Activated naive CD4-positive, alpha-beta T cell treated with anti-CD3 and anti-CD28 coated beads, Interleukin-2, amount 50 U/mL, for 24 hours (primary cell): ENCODE results near the gene ESRRA.
"Not testable (repeated sequence)": the region's sequence is repeated elsewhere in the genome, so short reads cannot be mapped to it uniquely, and the experiment has no call there.

ENCODE experiments used
- H3K27ac Mint-ChIP-seq: one replicate; pipeline ENCODE4 v1.8.0; 2021; ENCODE audit warnings: mild to moderate bottlenecking, mixed read lengths
- H3K27me3 Mint-ChIP-seq: one replicate; pipeline ENCODE4 v1.8.0; 2021; ENCODE audit warnings: mixed read lengths
- H3K36me3 Mint-ChIP-seq: one replicate; pipeline ENCODE4 v1.8.0; 2021; ENCODE audit warnings: mixed read lengths
- H3K4me1 Mint-ChIP-seq: one replicate; pipeline ENCODE4 v1.8.0; 2021; ENCODE audit warnings: mixed read lengths
- H3K4me3 Mint-ChIP-seq: one replicate; pipeline ENCODE4 v1.8.0; 2021; ENCODE audit warnings: mild to moderate bottlenecking, mixed read lengths
- H3K9me3 Mint-ChIP-seq: one replicate; pipeline ENCODE4 v1.8.0; 2021; ENCODE audit warnings: mixed read lengths

Gene ESRRA

GRCh38 chr11:64323984-64324383, 18.7 kb downstream of the ESRRA start:
- H3K4me1 Mint-ChIP-seq = peaks cover 17% of the 10 kb centered on the region
- not testable (repeated sequence) for H3K9me3 Mint-ChIP-seq, H3K27me3 Mint-ChIP-seq, H3K36me3 Mint-ChIP-seq, H3K27ac Mint-ChIP-seq, H3K4me3 Mint-ChIP-seq

- no peaks in the 10 kb centered on the region for H3K27me3 Mint-ChIP-seq
These were observed 19.6 kb downstream of the ESRRA start for GRCh38 chr11:64324692-64325469.

GRCh38 chr11:64327375-64327774, 22.1 kb downstream of the ESRRA start:
- H3K36me3 Mint-ChIP-seq = no peaks in the 10 kb centered on the region
- H3K4me1 Mint-ChIP-seq = peaks cover 7% of the 10 kb centered on the region
- no peak overlapping the region for H3K4me3 Mint-ChIP-seq
- no peak overlapping the region for H3K27ac Mint-ChIP-seq
- H3K27me3 Mint-ChIP-seq = no peaks in the 10 kb centered on the region
- H3K9me3 Mint-ChIP-seq = no peaks in the 10 kb centered on the region

More at GRCh38 chr11:64324692-64325469, 19.6 kb downstream of the ESRRA start:
- Mint-ChIP-seq H3K4me1 (peaks cover 10% of the 10 kb centered on the region), H3K36me3 (no peaks in the 10 kb centered on the region), H3K9me3 (no peaks in the 10 kb centered on the region), H3K4me3 (no peak overlapping the region), H3K27ac (no peak overlapping the region)

DNA sequence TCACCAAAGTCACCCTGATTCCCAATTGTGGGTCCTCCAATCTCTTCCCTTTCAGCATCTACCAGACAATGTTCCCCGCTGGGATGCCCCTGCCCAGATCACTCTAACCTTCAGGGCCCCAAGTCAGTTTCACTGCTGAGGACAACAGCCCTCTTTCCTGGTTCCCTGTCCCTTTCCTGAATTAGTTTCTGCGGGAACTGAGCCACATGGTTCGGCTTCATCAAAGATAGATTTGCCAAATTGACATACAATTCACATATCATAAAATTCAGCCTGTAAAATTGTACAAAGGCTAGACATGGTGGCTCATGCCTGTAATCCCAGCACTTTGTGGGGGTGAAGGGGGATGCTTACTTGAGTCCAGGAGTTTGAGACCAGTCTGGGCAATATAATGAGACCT, 22.7 kb downstream of the ESRRA start:
- H3K27ac Mint-ChIP-seq = no peak overlapping the region
- H3K4me3 Mint-ChIP-seq = no peak overlapping the region
- H3K36me3 Mint-ChIP-seq = no peaks in the 10 kb centered on the region

GRCh38 chr11:64330888-64331287, 25.6 kb downstream of the ESRRA start:
- Mint-ChIP-seq H3K9me3 (no peaks in the 10 kb centered on the region), H3K36me3 (no peaks in the 10 kb centered on the region), H3K4me3 (no peak overlapping the region), H3K27me3 (no peaks in the 10 kb centered on the region), H3K27ac (no peak overlapping the region), H3K4me1 (peaks cover 7% of the 10 kb centered on the region)

More for the DNA sequence above, 22.7 kb downstream of the ESRRA start:
- H3K27me3 Mint-ChIP-seq = no peaks in the 10 kb centered on the region
- H3K9me3 Mint-ChIP-seq = no peaks in the 10 kb centered on the region
- peaks cover 7% of the 10 kb centered on the region for H3K4me1 Mint-ChIP-seq

- Mint-ChIP-seq H3K27ac (no peak overlapping the region), H3K27me3 (no peaks in the 10 kb centered on the region), H3K4me3 (peak overlapping the region; percentile 13), H3K36me3 (no peaks in the 10 kb centered on the region), H3K9me3 (no peaks in the 10 kb centered on the region), H3K4me1 (peaks cover 7% of the 10 kb centered on the region)
These were observed 26.4 kb downstream of the ESRRA start for GRCh38 chr11:64331569-64332371.

- Mint-ChIP-seq H3K36me3 (no peaks in the 10 kb centered on the region), H3K9me3 (no peaks in the 10 kb centered on the region), H3K27me3 (no peaks in the 10 kb centered on the region), H3K4me3 (no peak overlapping the region), H3K4me1 (peaks cover 15% of the 10 kb centered on the region), H3K27ac (peak overlapping the region; percentile 57)
These were observed 28.2 kb downstream of the ESRRA start for GRCh38 chr11:64333556-64333955.

DNA sequence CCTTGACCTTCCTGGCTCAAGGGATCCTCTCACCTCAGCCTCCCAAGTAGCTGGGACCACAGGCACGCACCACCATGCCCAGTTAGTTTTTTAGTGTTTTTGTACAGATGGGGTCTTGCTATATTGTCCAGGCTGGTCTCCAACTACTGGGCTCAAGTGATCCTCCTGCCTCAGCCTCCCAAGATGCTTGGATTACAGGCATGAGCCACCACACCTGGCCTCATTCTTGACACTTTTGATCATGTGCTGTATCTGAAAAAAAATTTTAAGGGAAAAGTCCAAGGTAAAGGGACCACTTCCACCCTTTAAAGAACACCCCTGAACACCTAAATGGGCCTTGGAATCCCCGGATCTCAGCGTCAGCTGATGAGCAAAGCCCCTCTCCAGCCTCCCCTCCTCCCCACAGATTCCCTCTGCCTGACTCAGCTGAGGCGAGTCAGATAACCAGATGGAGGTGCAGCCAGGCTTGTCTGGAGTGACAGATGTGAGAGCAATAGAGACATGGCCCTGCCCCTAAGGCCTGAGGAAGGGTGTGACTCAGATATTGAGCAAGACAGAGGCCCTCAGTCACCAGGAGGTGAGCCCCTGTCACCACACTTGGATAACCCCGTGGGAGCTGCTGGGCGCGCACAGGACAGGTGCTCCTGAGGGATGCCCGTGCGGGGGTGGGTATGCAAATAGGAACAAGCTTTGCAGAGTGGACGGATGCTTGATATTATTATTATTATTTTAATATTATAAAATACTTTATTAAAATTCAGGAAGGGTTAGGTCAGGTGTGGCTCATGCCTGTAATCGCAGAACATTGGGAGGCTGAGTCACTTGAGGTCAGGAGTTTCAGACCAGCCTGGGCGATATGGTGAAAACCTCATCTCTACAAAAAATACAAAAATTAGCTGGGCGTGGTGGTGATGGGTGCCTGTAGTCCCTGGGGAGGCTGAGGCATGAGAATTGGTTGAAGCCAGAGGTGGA, 29.7 kb downstream of the ESRRA start:
- Mint-ChIP-seq H3K4me3 (no peak overlapping the region), H3K9me3 (no peaks in the 10 kb centered on the region), H3K36me3 (no peaks in the 10 kb centered on the region), H3K27ac (no peak overlapping the region), H3K27me3 (no peaks in the 10 kb centered on the region), H3K4me1 (peaks cover 27% of the 10 kb centered on the region)

DNA sequence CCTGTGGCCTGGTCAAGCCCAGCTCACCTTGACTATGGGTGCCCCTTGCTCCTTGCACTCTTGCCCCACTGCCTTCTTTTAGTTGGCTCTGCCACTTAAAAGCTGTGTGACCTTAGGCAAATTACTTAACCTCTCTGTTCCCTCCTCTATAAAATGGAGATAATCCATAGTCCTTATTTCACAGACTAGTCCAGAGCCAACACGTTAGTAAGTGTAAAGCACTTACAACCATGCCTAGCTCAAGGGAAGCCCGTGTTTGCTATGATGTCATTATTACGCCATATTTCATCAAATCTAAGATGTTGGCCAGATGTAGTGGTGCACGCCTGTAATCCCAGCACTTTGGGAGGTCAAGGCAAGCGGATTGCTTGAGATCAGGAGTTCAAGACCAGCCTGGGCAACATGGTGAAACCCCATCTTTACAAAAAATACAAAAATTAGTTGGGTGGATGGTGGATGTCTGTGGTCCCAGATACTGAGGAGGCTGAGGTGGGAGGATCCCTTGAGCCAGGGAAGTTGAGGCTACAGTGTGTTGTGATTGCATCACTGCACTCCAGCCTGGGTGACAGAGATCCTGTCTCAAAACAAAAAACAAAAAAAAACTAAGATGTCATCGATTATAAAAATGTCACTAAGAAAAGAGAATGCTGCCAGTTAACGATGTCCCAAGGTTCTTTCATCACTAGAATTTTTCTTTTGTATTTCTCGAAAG, 32.4 kb downstream of the ESRRA start:
- Mint-ChIP-seq H3K4me3 (no peak overlapping the region), H3K36me3 (no peaks in the 10 kb centered on the region), H3K9me3 (no peaks in the 10 kb centered on the region), H3K27ac (peak overlapping the region; percentile 51), H3K4me1 (peaks cover 37% of the 10 kb centered on the region), H3K27me3 (no peaks in the 10 kb centered on the region)

- Mint-ChIP-seq H3K4me1 (peaks cover 37% of the 10 kb centered on the region), H3K27ac (peak overlapping the region; percentile 96), H3K9me3 (no peaks in the 10 kb centered on the region), H3K4me3 (peak overlapping the region; percentile 88), H3K27me3 (no peaks in the 10 kb centered on the region), H3K36me3 (no peaks in the 10 kb centered on the region)
These were observed 33.4 kb downstream of the ESRRA start for GRCh38 chr11:64338716-64339115.

GRCh38 chr11:64339286-64339685, 34.0 kb downstream of the ESRRA start:
- Mint-ChIP-seq H3K27ac (peak overlapping the region; percentile 96), H3K36me3 (no peaks in the 10 kb centered on the region), H3K4me3 (peak overlapping the region; percentile 88), H3K27me3 (no peaks in the 10 kb centered on the region), H3K4me1 (peaks cover 37% of the 10 kb centered on the region), H3K9me3 (no peaks in the 10 kb centered on the region)

DNA sequence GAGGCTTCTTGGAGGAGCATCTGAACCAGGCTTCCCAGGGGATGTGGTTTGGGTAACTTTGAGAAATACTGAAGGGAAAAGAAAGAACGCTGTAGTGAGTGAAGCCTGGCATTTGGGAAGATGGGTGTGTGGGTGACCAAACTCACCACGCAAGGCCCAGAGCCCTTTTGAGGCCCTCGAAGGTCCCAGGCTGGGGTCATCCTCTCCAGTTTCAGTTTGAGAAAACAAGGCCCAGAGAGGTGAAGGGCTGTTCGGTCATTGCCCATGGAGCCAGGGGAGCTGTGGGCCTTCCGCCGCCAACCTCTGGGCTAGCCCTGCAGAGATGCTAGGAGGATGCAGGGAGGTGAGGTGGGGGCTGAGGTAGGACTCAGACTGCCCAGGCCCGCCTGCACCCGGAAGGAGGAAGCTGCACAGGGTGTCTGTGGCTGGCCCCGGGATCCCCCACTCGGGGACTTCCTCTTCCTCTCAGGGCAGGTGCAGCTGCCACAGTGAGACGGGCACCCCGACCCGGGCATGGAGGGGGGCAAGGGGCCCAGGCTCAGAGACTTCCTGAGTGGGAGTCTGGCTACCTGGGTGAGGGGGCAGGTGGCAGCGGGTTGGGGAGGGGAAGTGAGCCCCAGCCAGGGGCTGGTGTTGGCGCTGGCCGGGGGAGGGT, 34.6 kb downstream of the ESRRA start, which contains the start of gene CCDC88B:
Gene CCDC88B (plus strand): TSS at position 451 of the 655 bp plus-strand sequence. CDS start 63 bp downstream, at position 514.
- H3K27me3 Mint-ChIP-seq = no peaks in the 10 kb centered on the region
- peaks cover 37% of the 10 kb centered on the region for H3K4me1 Mint-ChIP-seq
- H3K4me3 Mint-ChIP-seq = peak within 1 kb of the TSS; percentile 88
- no peaks in the 10 kb centered on the region for H3K36me3 Mint-ChIP-seq
- H3K27ac Mint-ChIP-seq = peak within 1 kb of the TSS; percentile 96
- no peaks in the 10 kb centered on the region for H3K9me3 Mint-ChIP-seq

GRCh38 chr11:64340671-64341335, 35.5 kb downstream of the ESRRA start:
- no peaks in the 10 kb centered on the region for H3K36me3 Mint-ChIP-seq
- H3K4me3 Mint-ChIP-seq = peak overlapping the region; percentile 88
- peaks cover 40% of the 10 kb centered on the region for H3K4me1 Mint-ChIP-seq
- H3K9me3 Mint-ChIP-seq = no peaks in the 10 kb centered on the region
- no peaks in the 10 kb centered on the region for H3K27me3 Mint-ChIP-seq
- H3K27ac Mint-ChIP-seq = peak overlapping the region; percentile 72

GRCh38 chr11:64341429-64341828, 36.1 kb downstream of the ESRRA start:
- H3K27me3 Mint-ChIP-seq = no peaks in the 10 kb centered on the region
- H3K9me3 Mint-ChIP-seq = no peaks in the 10 kb centered on the region
- H3K27ac Mint-ChIP-seq = no peak overlapping the region
- peak overlapping the region; percentile 88 for H3K4me3 Mint-ChIP-seq
- no peaks in the 10 kb centered on the region for H3K36me3 Mint-ChIP-seq
- H3K4me1 Mint-ChIP-seq = peaks cover 40% of the 10 kb centered on the region
